Endothelial cell of umbilical vein (primary cell): ENCODE measurements around the gene SERPINA6. TPM values are rescaled to one million over a fixed set of nuclear protein-coding genes. Genes with fewer than 3 reads are reported as not detected.
"Not testable (repeated sequence)": the region's sequence is repeated elsewhere in the genome, so short reads cannot be mapped to it uniquely, and the experiment has no call there.

Source experiments
- BruUV-seq: library from RNA; stranded (reverse); fragments of 400-500 nt; replicated peaks from 2 replicates; lab custom pipeline; 2021; lab: Mats Ljungman, UMichigan
- CTCF ChIA-PET: fragments of 300-600, 350-600 bp; sonication (Branson Sonifier 250); formaldehyde crosslinking; loops from one replicate; lab custom pipeline; 2021; ENCODE audit warnings: antibody characterized with exemption, inconsistent platforms; lab: Charles Lee
- POLR2A ChIA-PET: fragments of 300-600, 350-600 bp; sonication (Branson Sonifier 250); formaldehyde crosslinking; loops from one replicate; lab custom pipeline; 2021; ENCODE audit warnings: antibody characterized with exemption, inconsistent platforms; lab: Charles Lee
- DNase-seq: peaks from one replicate; pipeline ENCODE4 v3.0.0-alpha.2; 2011; ENCODE audit warnings: low read depth, low spot score
- FAIRE-seq: peaks from 2 replicates; lab custom pipeline; 2011; peaks lifted over from hg19 to GRCh38; lab: Jason Lieb, UNC
- H2AFZ ChIP-seq: 2 replicates; pipeline ENCODE4 v1.6.0; 2012; ENCODE audit warnings: low read depth, low read length, control low read depth, inconsistent platforms
- H3K27ac ChIP-seq: 2 replicates; pipeline ENCODE4 v1.5.1; 2011; ENCODE audit warnings: low read depth, mild to moderate bottlenecking, control low read depth, low read length, moderate library complexity; ENCODE audit not compliant: insufficient read depth
- H3K27me3 ChIP-seq, 2 experiments: 2 replicates each; pipeline versions ENCODE4 v1.6.0 to v1.6.1; 2011; ENCODE audit warnings: low read length in 2 of 2, mixed read lengths in 1 of 2; ENCODE audit not compliant: control insufficient read depth in 2 of 2, insufficient read depth in 2 of 2
- H3K36me3 ChIP-seq, 2 experiments: 2 replicates in 1 of 2; 3 replicates in 1 of 2; pipeline ENCODE4 v1.5.1; 2011; ENCODE audit warnings: low read length in 2 of 2, mild to moderate bottlenecking in 1 of 2, moderate library complexity in 1 of 2; ENCODE audit not compliant: control insufficient read depth in 2 of 2, insufficient read depth in 2 of 2; ENCODE audit errors: extremely low read depth in 1 of 2
- H3K4me1 ChIP-seq: 3 replicates; pipeline ENCODE4 v1.5.1; 2011; ENCODE audit warnings: mild to moderate bottlenecking, low read length; ENCODE audit not compliant: control insufficient read depth, insufficient read depth; ENCODE audit errors: extremely low read depth
- H3K4me2 ChIP-seq: 2 replicates; pipeline ENCODE4 v1.6.1; 2011; ENCODE audit warnings: low read length, control low read depth, mixed read lengths; ENCODE audit not compliant: insufficient read depth
- H3K4me3 ChIP-seq, 3 experiments: fragments of 200-600 bp in 1 of 3; sonication (generic), shearing (Covaris generic) in 1 of 3; replicated peaks in 1 of 3; 2 replicates each; pipeline ENCODE4 v1.5.1; 2011 to 2016; ENCODE audit warnings: control low read depth in 3 of 3, low read length in 3 of 3, mild to moderate bottlenecking in 2 of 3, inconsistent platforms in 1 of 3, low read depth in 1 of 3, moderate library complexity in 1 of 3; ENCODE audit not compliant: insufficient read depth in 1 of 3
- H3K79me2 ChIP-seq: 2 replicates; pipeline ENCODE4 v1.6.0; 2012; ENCODE audit warnings: low read length, inconsistent platforms; ENCODE audit not compliant: control insufficient read depth, insufficient read depth
- H3K9ac ChIP-seq: replicated peaks from 2 replicates; pipeline ENCODE3; 2011; ENCODE audit warnings: low read length, control low read depth; ENCODE audit not compliant: insufficient read depth; ENCODE audit errors: extremely low read depth
- H3K9me1 ChIP-seq: replicated peaks from 3 replicates; pipeline ENCODE4 v1.6.0; 2011; ENCODE audit warnings: mild to moderate bottlenecking, low read length; ENCODE audit not compliant: control insufficient read depth, insufficient read depth; ENCODE audit errors: extremely low read depth
- H3K9me3 ChIP-seq: replicated peaks from 2 replicates; pipeline ENCODE4 v1.5.1; 2012; ENCODE audit warnings: low read length, inconsistent platforms; ENCODE audit not compliant: control insufficient read depth, insufficient read depth
- H4K20me1 ChIP-seq: replicated peaks from 2 replicates; pipeline ENCODE3; 2011; ENCODE audit warnings: mild to moderate bottlenecking, low read length; ENCODE audit not compliant: control insufficient read depth, insufficient read depth; ENCODE audit errors: extremely low read depth
- FOS ChIP-seq: IDR thresholded peaks from 2 replicates; pipeline ENCODE4 v1.6.1; 2011; ENCODE audit warnings: mild to moderate bottlenecking, low read length, moderate library complexity, borderline replicate concordance; ENCODE audit not compliant: insufficient read depth
- POLR2AphosphoS5 ChIP-seq: IDR thresholded peaks from 2 replicates; pipeline ENCODE4 v1.6.1; 2012; ENCODE audit warnings: low read depth, mild to moderate bottlenecking, control low read depth, low read length, moderate library complexity; ENCODE audit not compliant: insufficient read depth
- dilution Hi-C: fragments of 300-500 bp; cut with MboI; formaldehyde crosslinking; loops from one replicate; pipeline ENCODE4 v1.15.0; 2019; ENCODE audit warnings: low sequenced_read_pairs; ENCODE audit not compliant: extremely low pct_ligation_motif_present
- intact Hi-C: fragments of 100-400 bp; cut with micrococcal nuclease; formaldehyde crosslinking; loops from one replicate; pipeline ENCODE4 v1.10.0; 2022
- polyA plus RNA-seq, 4 experiments: library from polyadenylated mRNA; depleted of rRNA in 3 of 4; stranded (reverse) in 3 of 4; unstranded in 1 of 4; fragments of >200 nt; gene quantifications; 2 replicates each; pipeline versions ENCODE4 v1.2.1 to v1.2.3, GENCODE V29; 2011 to 2012; ENCODE audit warnings: missing spikeins in 1 of 4
- total RNA-seq: library from RNA; stranded (reverse); gene quantifications from 2 replicates; pipeline ENCODE4 v1.2.3, GENCODE V29; 2021

SERPINA6 gene
- total and polyA plus RNA-seq, 2 donors (not counting 3 experiments of a cell fraction or from before 2014, with no cell fraction given) = not detected

- no TSS peak for BruUV-seq
- no peaks in the 10 kb centered on the region for H3K79me2 ChIP-seq
- DNase-seq (no peak), FAIRE-seq (no peak)
- TF ChIP-seq POLR2AphosphoS5 = no peak
- TF ChIP-seq FOS = no peak
- no peaks in the 10 kb centered on the region for H3K36me3 ChIP-seq
- no peaks in the 10 kb centered on the region for H4K20me1 ChIP-seq
- H3K9ac ChIP-seq = no peak overlapping the region
- no peak overlapping the region for H3K27ac ChIP-seq
- no peaks in the 10 kb centered on the region for H3K4me1 ChIP-seq
- POLR2A ChIA-PET = no interaction called here
- H3K4me3 ChIP-seq = no peak overlapping the region
- CTCF ChIA-PET = no interaction called here
- no peaks in the 10 kb centered on the region for H3K27me3 ChIP-seq
- no peaks in the 10 kb centered on the region for H3K9me1 ChIP-seq
- no peaks in the 10 kb centered on the region for H3K9me3 ChIP-seq
- intact Hi-C loops (no loop called here), dilution Hi-C loops (no loop called here)
- no peak overlapping the region for H2AFZ ChIP-seq
- H3K4me2 ChIP-seq = no peak overlapping the region
Measured at GRCh38 chr14:94370524-94370910, 47.4 kb upstream of the SERPINA6 start.

- CTCF ChIA-PET, H3K27me3 ChIP-seq, BruUV-seq, H3K9me3 ChIP-seq, dilution Hi-C loops, H3K9me1 ChIP-seq, POLR2A ChIA-PET, H3K4me3 ChIP-seq, H2AFZ ChIP-seq, H3K4me2 ChIP-seq, H4K20me1 ChIP-seq, intact Hi-C loops, H3K36me3 ChIP-seq, FAIRE-seq, H3K4me1 ChIP-seq, H3K9ac ChIP-seq, H3K27ac ChIP-seq, H3K79me2 ChIP-seq, DNase-seq: not testable (repeated sequence)
Measured at GRCh38 chr14:94369766-94370523, 46.8 kb upstream of the SERPINA6 start.
